ENCODE measurements around the gene LY6G5C.

- TF ChIP-seq CTCF (IDR thresholded peaks at IDR 0.05) (no peak), POLR2A (IDR thresholded peaks at IDR 0.05) (peak in 3 of 4 donors; percentile 7 to 80 (median 68))
Observed at GRCh38 chr6:31652925-31653724, 27.7 kb downstream of the LY6G5C start.

Measured in esophagus squamous epithelium (tissue), 4 donors.